Measurements from ENCODE around the gene CLSTN1.

The CLSTN1 gene

GRCh38 chr1:9850442-9851162 lies 26.8 kb upstream of the CLSTN1 start:
- DNase-seq, result peak; percentile 7

DNA sequence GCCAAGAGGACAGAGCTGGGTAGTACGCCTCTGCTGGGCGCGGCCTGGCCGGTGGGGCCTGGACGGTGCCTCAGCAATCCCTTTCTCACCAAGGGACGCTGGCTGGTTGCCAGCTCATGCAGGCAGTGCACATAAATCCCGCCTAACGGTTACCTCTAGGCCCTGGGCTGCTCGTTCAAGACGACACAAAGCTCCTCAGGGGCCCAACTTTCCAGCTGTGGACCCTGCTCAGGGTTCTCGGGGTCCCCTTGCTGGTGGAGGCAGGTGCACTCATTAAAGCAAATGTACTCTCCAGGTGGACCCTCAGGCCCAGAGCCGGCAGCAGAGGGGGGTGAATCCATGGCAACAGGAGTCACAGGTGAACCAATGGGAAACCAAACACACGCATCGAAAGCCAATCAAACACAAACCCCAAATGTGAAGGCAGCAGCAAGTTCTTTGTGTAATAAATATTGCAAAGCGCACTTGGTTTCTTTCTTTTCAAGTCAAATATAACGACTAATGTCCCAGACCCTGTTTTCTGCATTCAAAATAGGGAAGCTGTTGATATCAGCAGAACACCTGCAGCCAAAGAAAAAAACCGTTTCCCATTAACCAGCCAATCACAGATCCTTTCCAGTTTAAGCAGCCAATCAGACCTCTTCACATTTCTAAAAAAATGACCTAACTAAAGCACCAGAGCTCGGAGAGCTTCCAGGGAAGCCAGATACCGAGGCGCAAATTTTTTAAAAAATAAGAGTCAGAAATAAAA lies 26.1 kb upstream of the CLSTN1 start:
- DNase-seq, result peak; percentile 14

- no peak for DNase-seq
These were observed 24.3 kb upstream of the CLSTN1 start for GRCh38 chr1:9848022-9848421.

- DNase-seq, result no peak
These were observed 23.5 kb upstream of the CLSTN1 start for GRCh38 chr1:9847269-9847668.

- DNase-seq, result no peak
These were observed 22.9 kb upstream of the CLSTN1 start for GRCh38 chr1:9846611-9847171.

DNA sequence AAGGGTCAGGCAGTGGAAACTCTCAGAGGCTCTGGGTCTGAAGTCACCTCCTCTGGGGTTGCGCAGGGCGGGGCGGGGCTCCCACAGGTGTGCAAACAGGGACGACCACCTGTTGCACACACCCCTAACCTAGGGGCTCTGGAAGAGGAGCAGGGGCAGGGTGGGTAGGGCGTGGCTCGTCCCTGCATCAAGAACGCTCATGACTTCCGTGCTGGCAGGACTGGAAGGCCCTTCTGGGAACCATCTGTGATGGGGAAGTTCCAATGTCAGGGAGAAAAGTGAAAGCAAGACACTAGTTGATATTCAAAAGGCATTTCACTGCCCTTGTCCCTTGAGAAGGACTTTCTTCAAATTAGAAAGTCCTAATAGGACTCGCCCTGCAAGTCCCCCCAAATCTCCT lies 22.1 kb upstream of the CLSTN1 start:
- DNase-seq, result no peak

DNA sequence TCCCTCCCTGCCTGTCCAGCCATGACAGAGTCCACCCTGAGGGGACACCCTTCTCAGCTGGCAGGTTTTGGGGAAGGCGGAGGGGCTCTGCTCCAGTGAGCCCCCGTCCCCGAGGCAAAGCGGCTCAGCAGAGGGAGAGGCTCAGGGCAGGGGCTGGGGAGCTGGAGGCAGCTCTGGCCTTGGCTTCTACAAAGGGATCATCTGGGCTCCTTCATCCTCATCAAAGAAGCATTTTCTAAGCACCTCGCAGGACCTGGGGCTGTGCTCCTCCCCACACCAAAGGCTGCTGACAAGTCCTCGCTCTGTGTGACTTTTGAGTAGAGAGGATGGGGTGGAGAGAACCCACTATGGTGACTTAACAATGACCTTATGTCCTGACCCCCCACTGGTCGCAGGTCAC lies 21.0 kb upstream of the CLSTN1 start:
- DNase-seq, result no peak

GRCh38 chr1:9844106-9844505 lies 20.3 kb upstream of the CLSTN1 start:
- no peak for DNase-seq

DNA sequence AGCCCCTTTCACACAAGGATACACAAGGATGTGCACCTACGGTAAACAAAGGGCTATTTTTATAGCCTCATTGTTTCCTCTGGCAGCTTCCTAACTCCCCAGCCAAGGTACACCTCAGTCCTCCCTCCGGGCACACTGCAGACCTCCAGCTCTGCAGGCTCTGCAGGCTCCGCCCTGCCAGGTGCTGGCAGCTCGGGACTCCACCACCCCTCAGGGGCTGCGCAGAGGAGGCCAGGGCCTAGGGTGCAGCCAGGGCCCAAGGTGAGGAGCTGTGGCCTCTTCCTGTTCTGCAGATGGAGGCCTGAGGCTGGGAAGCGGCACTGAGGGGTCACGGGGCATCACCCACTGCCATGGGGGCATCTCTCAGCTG lies 19.8 kb upstream of the CLSTN1 start:
- DNase-seq, result no peak

GRCh38 chr1:9842781-9843575 lies 19.2 kb upstream of the CLSTN1 start:
- no peak for DNase-seq

- no peak for DNase-seq
These were observed 18.4 kb upstream of the CLSTN1 start for GRCh38 chr1:9842073-9842711.

DNA sequence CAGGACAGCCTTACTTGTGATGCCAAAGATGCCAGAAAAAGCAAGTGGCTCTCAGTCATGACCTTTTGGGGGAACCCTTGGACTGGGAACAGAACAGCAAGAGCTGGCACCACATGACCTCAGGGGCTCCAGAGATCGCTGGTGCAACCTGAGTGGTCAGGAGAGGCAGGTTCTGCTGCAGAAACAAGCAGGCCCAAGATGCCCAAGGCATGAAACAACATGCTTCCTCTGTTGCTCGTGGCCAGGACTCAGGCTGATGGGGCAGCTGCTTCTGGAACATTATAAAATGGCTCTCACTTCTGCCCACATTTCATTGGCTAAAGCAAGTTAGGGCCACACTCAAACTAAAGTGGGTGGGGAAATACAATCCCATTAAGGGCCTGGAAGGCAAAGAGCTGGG lies 17.7 kb upstream of the CLSTN1 start:
- DNase-seq, result no peak

GRCh38 chr1:9840176-9840575 lies 16.4 kb upstream of the CLSTN1 start:
- no peak for DNase-seq

GRCh38 chr1:9838946-9839345 lies 15.2 kb upstream of the CLSTN1 start:
- DNase-seq, result no peak

DNA sequence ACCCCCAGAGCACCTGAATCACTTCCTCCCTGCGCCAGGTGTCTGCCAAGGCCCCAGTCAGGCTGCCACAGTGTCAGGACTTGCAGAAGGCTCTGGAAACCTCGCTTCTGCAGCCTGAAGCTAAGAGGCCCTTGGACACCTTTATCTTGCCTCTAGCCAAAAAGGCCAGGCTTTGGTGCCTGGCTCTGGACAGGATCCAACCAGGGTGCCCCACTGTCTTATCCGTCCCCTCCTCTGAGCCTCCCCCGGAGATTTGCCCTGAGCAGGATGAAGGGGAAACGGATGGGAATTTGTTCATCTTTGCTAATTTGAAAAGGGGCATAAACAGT lies 12.8 kb upstream of the CLSTN1 start:
- DNase-seq, result no peak

GRCh38 chr1:9835758-9836631 lies 12.2 kb upstream of the CLSTN1 start:
- no peak for DNase-seq

- DNase-seq, result no peak
These were observed 11.6 kb upstream of the CLSTN1 start for GRCh38 chr1:9835404-9835757.

GRCh38 chr1:9833632-9834031 lies 9.9 kb upstream of the CLSTN1 start:
- DNase-seq, result no peak

DNA sequence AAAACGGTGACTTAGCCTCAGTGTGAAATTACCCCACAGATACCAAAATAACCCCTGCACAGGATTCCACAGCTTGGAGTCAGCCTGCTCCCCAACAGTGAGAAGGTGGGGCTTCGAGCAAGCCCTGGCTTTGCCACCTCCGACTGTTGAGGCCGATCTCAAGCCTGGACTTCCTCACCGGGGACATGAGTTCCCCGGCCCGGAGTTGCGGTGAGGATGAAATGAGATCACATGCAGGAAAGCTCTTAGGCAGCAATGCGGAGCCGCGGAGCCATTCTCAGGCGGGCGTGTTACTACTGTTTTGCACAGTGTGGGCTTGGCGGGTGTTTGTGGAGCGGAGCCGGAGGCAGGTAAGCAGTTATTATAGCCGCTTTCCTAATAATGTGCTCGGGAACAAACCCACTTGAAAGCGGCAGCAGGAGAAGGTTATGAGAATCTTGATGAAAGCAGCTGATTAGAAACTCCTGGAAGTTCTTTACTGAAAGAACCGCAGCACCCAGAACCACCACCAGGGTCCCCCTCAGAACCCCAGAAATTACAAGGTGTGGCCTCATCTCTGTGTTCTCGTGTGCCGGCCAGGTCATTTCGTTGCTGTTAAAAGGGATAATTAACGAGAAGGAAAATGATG lies 3.9 kb upstream of the CLSTN1 start:
- peak; percentile 10 for DNase-seq

DNA sequence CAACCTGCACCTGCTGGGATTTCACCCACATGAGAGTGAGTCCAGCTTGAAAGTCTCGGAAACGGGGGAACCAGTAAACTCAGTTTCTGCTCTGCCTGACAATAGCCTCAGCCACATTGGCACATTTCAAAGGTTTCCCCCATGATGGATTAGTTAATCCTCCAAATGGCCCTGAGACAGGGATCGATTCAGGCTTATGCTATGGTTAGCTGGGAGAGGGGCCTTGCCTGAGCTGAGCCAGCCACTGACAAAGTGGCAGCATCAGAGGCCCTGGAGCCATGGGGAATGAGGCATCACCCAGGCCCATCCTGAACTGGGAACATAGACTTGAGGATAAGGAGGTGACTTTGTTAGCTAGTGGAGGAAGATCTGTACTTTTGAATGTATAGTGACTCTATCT lies 2.9 kb upstream of the CLSTN1 start:
- DNase-seq, result no peak

GRCh38 chr1:9826087-9826486 lies 2.3 kb upstream of the CLSTN1 start:
- DNase-seq, result no peak

Measured in CD4-positive, alpha-beta T cell treated with Interleukin-17A for 4 hours (primary cell).